Activated T-cell treated with anti-CD3 and anti-CD28 coated beads for 4 hours (primary cell): ENCODE results near the gene GPRC5D.

Source experiments
- DNase-seq: peaks from one replicate; pipeline ENCODE4 v3.0.0-alpha.2; 2020

Gene GPRC5D

GRCh38 chr12:12933742-12934141 is 18.2 kb downstream of the GPRC5D start:
- no peak for DNase-seq

GRCh38 chr12:12930633-12931219 is 21.2 kb downstream of the GPRC5D start:
- no peak for DNase-seq

- no peak for DNase-seq
Measured at GRCh38 chr12:12929696-12930095, 22.3 kb downstream of the GPRC5D start.

- no peak for DNase-seq
Measured at GRCh38 chr12:12927211-12928079, 24.5 kb downstream of the GPRC5D start.

- DNase-seq = no peak
Measured at GRCh38 chr12:12926571-12927071, 25.3 kb downstream of the GPRC5D start.

- DNase-seq = no peak
Measured at GRCh38 chr12:12925388-12925787, 26.6 kb downstream of the GPRC5D start.

GRCh38 chr12:12924169-12924568 is 27.8 kb downstream of the GPRC5D start:
- no peak for DNase-seq

- DNase-seq = no peak
Measured at GRCh38 chr12:12922978-12923377, 29.0 kb downstream of the GPRC5D start.

GRCh38 chr12:12922191-12922616 is 29.8 kb downstream of the GPRC5D start:
- DNase-seq = no peak

- DNase-seq = no peak
Measured at GRCh38 chr12:12919666-12920435, 32.1 kb downstream of the GPRC5D start.

GRCh38 chr12:12918781-12919389 is 33.1 kb downstream of the GPRC5D start:
- DNase-seq = no peak

- DNase-seq = no peak
Measured at GRCh38 chr12:12917517-12917916, 34.5 kb downstream of the GPRC5D start.

GRCh38 chr12:12916135-12916944 is 35.6 kb downstream of the GPRC5D start:
- peak; percentile 79 for DNase-seq

GRCh38 chr12:12915656-12916055 is 36.3 kb downstream of the GPRC5D start:
- DNase-seq = no peak

- no peak for DNase-seq
Measured at GRCh38 chr12:12912711-12913110, 39.3 kb downstream of the GPRC5D start.

- no peak for DNase-seq
Measured at GRCh38 chr12:12909995-12910420, 42.0 kb downstream of the GPRC5D start.

- DNase-seq = no peak
Measured at GRCh38 chr12:12909228-12909994, 42.6 kb downstream of the GPRC5D start.

- DNase-seq = no peak
Measured at GRCh38 chr12:12908711-12909110, 43.3 kb downstream of the GPRC5D start.

GRCh38 chr12:12908252-12908651 is 43.7 kb downstream of the GPRC5D start:
- no peak for DNase-seq

GRCh38 chr12:12907552-12907951 is 44.4 kb downstream of the GPRC5D start:
- no peak for DNase-seq
